ENCODE measurements around the gene GNAZ.
"Not testable (repeated sequence)": the region's sequence is repeated elsewhere in the genome, so short reads cannot be mapped to it uniquely, and the experiment has no call there.

GNAZ gene

DNA sequence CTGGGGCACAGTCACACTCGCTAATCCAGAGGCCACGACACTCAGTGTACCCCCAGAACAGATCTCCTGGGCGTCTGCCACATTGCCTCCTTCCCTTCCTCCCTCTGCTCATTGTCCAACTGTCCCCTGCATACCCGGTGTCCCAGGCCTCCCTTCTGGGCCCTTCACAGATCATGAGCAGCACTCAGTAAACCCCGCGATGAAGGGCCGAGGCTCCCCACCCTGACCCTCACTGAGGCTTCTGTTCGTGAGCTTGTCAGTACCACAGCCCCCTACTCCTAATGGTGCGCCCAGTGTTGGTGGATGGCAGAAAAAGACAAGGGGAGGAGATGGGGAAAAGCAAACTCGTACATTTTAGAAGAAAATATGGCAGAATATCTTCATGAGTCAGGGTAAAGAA is 58.8 kb downstream of the GNAZ start:
- Histone ChIP-seq H3K4me3 (replicated peaks; ENCODE audit: low read depth, low read length) (no peak overlapping the region), H3K27me3 (replicated peaks; ENCODE audit: control insufficient read depth, insufficient read depth, low read length) (no peaks in the 10 kb centered on the region; the same call in 1 of the 2 replicates), H3K36me3 (ENCODE audit: control insufficient read depth, insufficient read depth, low read length) (no peaks in the 10 kb centered on the region)
- TF ChIP-seq, protein P1, sequence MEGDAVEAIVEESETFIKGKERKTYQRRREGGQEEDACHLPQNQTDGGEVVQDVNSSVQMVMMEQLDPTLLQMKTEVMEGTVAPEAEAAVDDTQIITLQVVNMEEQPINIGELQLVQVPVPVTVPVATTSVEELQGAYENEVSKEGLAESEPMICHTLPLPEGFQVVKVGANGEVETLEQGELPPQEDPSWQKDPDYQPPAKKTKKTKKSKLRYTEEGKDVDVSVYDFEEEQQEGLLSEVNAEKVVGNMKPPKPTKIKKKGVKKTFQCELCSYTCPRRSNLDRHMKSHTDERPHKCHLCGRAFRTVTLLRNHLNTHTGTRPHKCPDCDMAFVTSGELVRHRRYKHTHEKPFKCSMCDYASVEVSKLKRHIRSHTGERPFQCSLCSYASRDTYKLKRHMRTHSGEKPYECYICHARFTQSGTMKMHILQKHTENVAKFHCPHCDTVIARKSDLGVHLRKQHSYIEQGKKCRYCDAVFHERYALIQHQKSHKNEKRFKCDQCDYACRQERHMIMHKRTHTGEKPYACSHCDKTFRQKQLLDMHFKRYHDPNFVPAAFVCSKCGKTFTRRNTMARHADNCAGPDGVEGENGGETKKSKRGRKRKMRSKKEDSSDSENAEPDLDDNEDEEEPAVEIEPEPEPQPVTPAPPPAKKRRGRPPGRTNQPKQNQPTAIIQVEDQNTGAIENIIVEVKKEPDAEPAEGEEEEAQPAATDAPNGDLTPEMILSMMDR (IDR thresholded peaks at IDR 0.05; ENCODE audit: insufficient read depth, low read length, poor library complexity, severe bottlenecking) = no peak
- no peak for DNase-seq (ENCODE audit: extremely low read depth, insufficient read length)

DNA sequence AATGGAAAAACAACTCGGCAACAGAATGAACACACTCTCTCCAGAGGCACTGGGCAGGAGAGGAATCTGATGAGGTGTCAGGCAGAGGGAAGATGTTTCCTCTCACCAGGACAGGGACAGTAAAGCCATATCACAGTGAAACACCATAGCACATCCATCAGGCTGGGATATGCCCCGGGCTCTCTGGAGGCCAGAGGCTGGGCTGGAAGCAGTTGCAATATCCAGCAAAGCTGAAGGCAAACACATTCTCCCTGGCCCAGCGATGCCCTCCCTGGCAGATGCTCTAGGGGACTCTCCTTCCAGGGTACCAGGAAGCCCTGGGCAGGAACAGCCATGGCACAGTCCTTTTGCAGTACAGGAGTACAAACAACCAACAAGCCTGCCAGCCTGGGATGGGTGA is 60.4 kb downstream of the GNAZ start:
- H3K36me3 ChIP-seq (ENCODE audit: control insufficient read depth, insufficient read depth, low read length) = no peaks in the 10 kb centered on the region
- no peak for DNase-seq (ENCODE audit: extremely low read depth, insufficient read length)
- H3K4me3 ChIP-seq (replicated peaks; ENCODE audit: low read depth, low read length) = no peak overlapping the region
- no peaks in the 10 kb centered on the region; the same call in 1 of the 2 replicates for H3K27me3 ChIP-seq (replicated peaks; ENCODE audit: control insufficient read depth, insufficient read depth, low read length)
- TF ChIP-seq, protein P1 (IDR thresholded peaks at IDR 0.05; ENCODE audit: insufficient read depth, low read length, poor library complexity, severe bottlenecking) = no peak

DNA sequence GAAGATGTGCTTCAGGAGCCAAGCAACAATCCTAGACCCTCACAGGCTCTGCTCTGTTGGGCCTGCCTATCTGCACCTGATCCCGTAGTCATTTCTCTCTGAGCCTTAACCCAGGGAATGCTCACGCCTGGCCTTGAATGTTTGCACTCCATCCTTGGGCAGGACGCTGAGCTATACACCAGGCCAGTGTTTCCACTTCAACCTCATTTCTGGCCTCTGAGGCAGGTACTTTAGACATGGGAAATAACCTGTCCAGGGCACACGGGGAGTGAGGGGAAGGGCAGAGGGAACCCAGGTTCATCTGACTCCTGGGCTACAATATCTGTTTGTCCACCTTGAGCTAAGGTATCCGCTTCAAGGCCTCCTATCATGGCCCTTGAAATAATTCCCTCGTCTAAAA is 61.6 kb downstream of the GNAZ start:
- no peak for DNase-seq (ENCODE audit: extremely low read depth, insufficient read length)
- Histone ChIP-seq H3K36me3 (ENCODE audit: control insufficient read depth, insufficient read depth, low read length) (no peaks in the 10 kb centered on the region), H3K27me3 (replicated peaks; ENCODE audit: control insufficient read depth, insufficient read depth, low read length) (no peaks in the 10 kb centered on the region), H3K4me3 (replicated peaks; ENCODE audit: low read depth, low read length) (no peak overlapping the region)
- TF ChIP-seq, protein P1 (IDR thresholded peaks at IDR 0.05; ENCODE audit: insufficient read depth, low read length, poor library complexity, severe bottlenecking) = no peak

DNA sequence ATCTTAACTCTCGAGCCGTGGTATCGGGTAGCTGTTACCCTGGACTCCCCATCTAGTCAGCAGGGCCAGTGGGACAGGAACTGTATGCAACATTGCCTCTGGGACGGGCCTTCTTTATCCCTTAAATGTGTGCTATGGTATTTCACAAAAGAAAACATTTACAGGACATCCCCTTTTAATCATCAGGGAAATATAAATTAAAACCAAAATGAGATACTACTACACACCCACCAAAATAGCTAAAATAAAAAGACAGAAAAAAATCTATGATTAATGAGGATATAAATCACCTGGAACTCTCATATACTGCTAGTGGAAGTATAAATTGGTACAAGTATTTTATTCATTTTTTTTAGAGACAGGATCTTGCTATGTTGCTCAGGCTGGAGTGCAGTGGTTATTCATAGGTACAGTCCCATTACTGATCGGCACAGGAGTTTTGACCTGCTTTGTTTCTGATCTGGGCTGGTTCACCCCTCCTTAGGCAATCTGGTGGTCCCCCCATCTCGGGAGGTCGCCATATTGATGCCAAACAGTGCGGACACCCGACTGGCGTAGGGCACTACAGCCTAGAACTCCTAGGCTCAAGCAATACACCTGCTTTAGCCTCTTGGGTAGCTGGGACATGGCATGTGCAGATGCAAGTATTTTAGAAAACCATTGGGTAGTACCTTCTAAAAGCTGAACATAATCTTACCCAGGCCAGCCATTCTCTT is 62.2 kb downstream of the GNAZ start:
- TF ChIP-seq, protein P1 (IDR thresholded peaks at IDR 0.05; ENCODE audit: insufficient read depth, low read length, poor library complexity, severe bottlenecking) = no peak
- no peaks in the 10 kb centered on the region for H3K27me3 ChIP-seq (replicated peaks; ENCODE audit: control insufficient read depth, insufficient read depth, low read length)
- no peaks in the 10 kb centered on the region for H3K36me3 ChIP-seq (ENCODE audit: control insufficient read depth, insufficient read depth, low read length)
- H3K4me3 ChIP-seq (replicated peaks; ENCODE audit: low read depth, low read length) = no peak overlapping the region
- no peak for DNase-seq (ENCODE audit: extremely low read depth, insufficient read length)

DNA sequence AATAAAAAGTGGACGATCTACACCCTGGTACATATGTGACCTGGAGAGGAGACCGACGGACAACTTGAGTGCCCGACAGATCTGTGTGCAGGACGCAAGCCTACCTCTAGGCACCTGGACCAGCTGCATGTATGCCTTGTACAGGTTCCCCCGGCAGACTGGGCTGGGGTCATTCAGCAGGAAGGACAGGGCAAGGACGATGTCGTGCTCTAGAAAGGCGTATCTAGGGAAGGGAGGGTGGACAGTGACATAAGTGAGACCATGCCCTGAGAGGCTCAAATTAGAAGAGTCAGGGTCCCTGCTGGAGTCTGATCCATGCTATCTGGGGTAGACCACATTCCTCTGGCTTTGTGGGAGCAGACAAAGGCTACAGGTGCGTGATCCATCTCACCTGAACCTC is 63.6 kb downstream of the GNAZ start:
- no peaks in the 10 kb centered on the region for H3K27me3 ChIP-seq (replicated peaks; ENCODE audit: control insufficient read depth, insufficient read depth, low read length)
- no peak overlapping the region for H3K4me3 ChIP-seq (replicated peaks; ENCODE audit: low read depth, low read length)
- H3K36me3 ChIP-seq (ENCODE audit: control insufficient read depth, insufficient read depth, low read length) = no peaks in the 10 kb centered on the region
- no peak for DNase-seq (ENCODE audit: extremely low read depth, insufficient read length)
- TF ChIP-seq, protein P1 (IDR thresholded peaks at IDR 0.05; ENCODE audit: insufficient read depth, low read length, poor library complexity, severe bottlenecking) = no peak

DNA sequence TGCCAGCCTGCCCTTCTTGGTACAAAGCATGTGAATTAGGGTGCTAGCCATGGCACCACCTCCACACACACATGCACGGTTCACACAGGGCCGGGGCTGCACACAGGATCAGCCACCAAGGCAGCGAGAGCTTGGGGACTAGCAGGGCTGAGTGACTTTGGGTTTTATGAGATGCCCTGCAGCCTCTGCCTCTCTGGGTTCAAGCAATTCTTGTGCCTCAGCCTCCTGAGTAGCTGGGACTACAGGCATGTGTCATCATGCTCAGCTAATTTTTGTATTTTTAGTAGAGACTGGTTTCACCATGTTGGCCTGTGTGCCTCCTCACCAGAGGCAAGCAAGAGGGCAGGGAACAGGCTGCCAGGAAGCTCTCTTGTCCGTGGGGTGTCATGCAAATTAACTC is 66.7 kb downstream of the GNAZ start:
- H3K27me3 ChIP-seq (replicated peaks; ENCODE audit: control insufficient read depth, insufficient read depth, low read length); H3K36me3 ChIP-seq (ENCODE audit: control insufficient read depth, insufficient read depth, low read length); DNase-seq (ENCODE audit: extremely low read depth, insufficient read length); H3K4me3 ChIP-seq (replicated peaks; ENCODE audit: low read depth, low read length): not testable (repeated sequence)
